ENCODE measurements around the gene AQP12B. TPM values are rescaled to one million over a fixed set of nuclear protein-coding genes. Genes with fewer than 3 reads are reported as not detected.

Gene AQP12B
- total RNA-seq, 1 experiment from 2014 or later = not detected

GRCh38 chr2:240672076-240672700 is 10.5 kb downstream of the AQP12B start:
- ChIA-PET POLR2A (no interaction called here), CTCF (no interaction called here)
- no TSS peak for BruUV-seq (replicated peaks)
- Mint-ChIP-seq H3K36me3 (ENCODE audit: insufficient read depth, unreplicated experiment) (no peaks in the 10 kb centered on the region), H3K4me1 (ENCODE audit: insufficient read depth, unreplicated experiment) (no peaks in the 10 kb centered on the region), H3K27me3 (ENCODE audit: insufficient read depth, unreplicated experiment) (peaks cover 69% of the 10 kb centered on the region), H3K27ac (ENCODE audit: low read depth, unreplicated experiment) (no peak overlapping the region), H3K9me3 (ENCODE audit: unreplicated experiment) (no peaks in the 10 kb centered on the region), H3K4me3 (ENCODE audit: unreplicated experiment) (no peak overlapping the region)
- TF ChIP-seq CTCF (IDR thresholded peaks at IDR 0.05; ENCODE audit: unreplicated experiment) = no peak
- intact Hi-C loops (cut with micrococcal nuclease) = no loop called here
- no peak for DNase-seq (ENCODE audit: unreplicated experiment)

- DNase-seq (ENCODE audit: unreplicated experiment) = no peak
- ChIA-PET POLR2A (no interaction called here), CTCF (no interaction called here)
- H3K4me3 Mint-ChIP-seq (ENCODE audit: unreplicated experiment) = no peak overlapping the region
- peaks cover 81% of the 10 kb centered on the region for H3K27me3 Mint-ChIP-seq (ENCODE audit: insufficient read depth, unreplicated experiment)
- TF ChIP-seq CTCF (IDR thresholded peaks at IDR 0.05; ENCODE audit: unreplicated experiment) = no peak
- no TSS peak for BruUV-seq (replicated peaks)
- no peaks in the 10 kb centered on the region for H3K36me3 Mint-ChIP-seq (ENCODE audit: insufficient read depth, unreplicated experiment)
- no peaks in the 10 kb centered on the region for H3K4me1 Mint-ChIP-seq (ENCODE audit: insufficient read depth, unreplicated experiment)
- H3K9me3 Mint-ChIP-seq (ENCODE audit: unreplicated experiment) = no peaks in the 10 kb centered on the region
- H3K27ac Mint-ChIP-seq (ENCODE audit: low read depth, unreplicated experiment) = no peak overlapping the region
- intact Hi-C loops (cut with micrococcal nuclease) = no loop called here
Measured at GRCh38 chr2:240670950-240671349, 11.7 kb downstream of the AQP12B start.

- ChIA-PET CTCF (no interaction called here), POLR2A (no interaction called here)
- BruUV-seq (replicated peaks) = no TSS peak
- H3K9me3 Mint-ChIP-seq (ENCODE audit: unreplicated experiment) = no peaks in the 10 kb centered on the region
- no peak overlapping the region for H3K27ac Mint-ChIP-seq (ENCODE audit: low read depth, unreplicated experiment)
- intact Hi-C loops (cut with micrococcal nuclease) = no loop called here
- no peaks in the 10 kb centered on the region for H3K4me1 Mint-ChIP-seq (ENCODE audit: insufficient read depth, unreplicated experiment)
- TF ChIP-seq CTCF (IDR thresholded peaks at IDR 0.05; ENCODE audit: unreplicated experiment) = no peak
- no peak overlapping the region for H3K4me3 Mint-ChIP-seq (ENCODE audit: unreplicated experiment)
- DNase-seq (ENCODE audit: unreplicated experiment) = no peak
- peaks cover 87% of the 10 kb centered on the region for H3K27me3 Mint-ChIP-seq (ENCODE audit: insufficient read depth, unreplicated experiment)
- H3K36me3 Mint-ChIP-seq (ENCODE audit: insufficient read depth, unreplicated experiment) = no peaks in the 10 kb centered on the region
Measured at GRCh38 chr2:240670402-240670801, 12.3 kb downstream of the AQP12B start.

DNA sequence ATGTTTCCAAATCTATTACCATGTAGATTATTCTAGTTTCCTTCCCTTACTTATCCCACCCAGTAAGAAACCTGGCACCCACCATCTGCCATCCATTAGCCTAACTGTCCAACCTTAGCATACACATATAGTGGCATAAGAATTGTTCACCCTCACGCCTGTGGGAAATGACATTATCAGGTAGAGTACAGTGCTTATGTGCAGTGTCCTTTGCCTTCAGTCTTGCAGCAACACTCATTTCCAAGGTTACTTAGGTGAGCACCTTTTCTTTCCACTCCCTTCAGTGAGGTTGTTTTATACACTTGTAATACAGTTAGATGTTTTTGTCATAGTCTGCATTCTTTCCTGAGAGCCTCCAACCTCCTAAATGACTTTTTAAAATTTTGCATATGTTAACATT is 18.1 kb downstream of the AQP12B start:
- H3K36me3 Mint-ChIP-seq (ENCODE audit: insufficient read depth, unreplicated experiment) = no peaks in the 10 kb centered on the region
- no TSS peak for BruUV-seq (replicated peaks)
- ChIA-PET POLR2A (no interaction called here), CTCF (interaction anchor here (0.7 kb wide), 1 partner anchor 18 kb away, joined by 5 read pairs; no protein-coding TSS in a partner anchor)
- intact Hi-C loops (cut with micrococcal nuclease) = no loop called here
- no peak overlapping the region for H3K4me3 Mint-ChIP-seq (ENCODE audit: unreplicated experiment)
- peaks cover 84% of the 10 kb centered on the region for H3K27me3 Mint-ChIP-seq (ENCODE audit: insufficient read depth, unreplicated experiment)
- no peaks in the 10 kb centered on the region for H3K4me1 Mint-ChIP-seq (ENCODE audit: insufficient read depth, unreplicated experiment)
- DNase-seq (ENCODE audit: unreplicated experiment) = no peak
- H3K9me3 Mint-ChIP-seq (ENCODE audit: unreplicated experiment) = peaks cover 10% of the 10 kb centered on the region
- no peak overlapping the region for H3K27ac Mint-ChIP-seq (ENCODE audit: low read depth, unreplicated experiment)
- no peak for TF ChIP-seq CTCF (IDR thresholded peaks at IDR 0.05; ENCODE audit: unreplicated experiment)

All from MCF 10A (cell line).